Transverse colon (tissue), 4 donors: ENCODE measurements around the gene CELSR3. TPM values are rescaled to one million over a fixed set of nuclear protein-coding genes. Genes with fewer than 3 reads are reported as not detected.

Source experiments
- DNase-seq: peaks from one replicate; pipeline ENCODE4 v3.0.0-alpha.2; 2019
- H3K27ac ChIP-seq, 4 donors: fragments of 200-600 bp; sonication (generic); 2 replicates each; pipeline ENCODE4 v1.5.1; 2016 to 2018; ENCODE audit warnings: inconsistent platforms in 4 of 4
- H3K27me3 ChIP-seq: fragments of 200-600 bp; sonication (generic); 2 replicates; pipeline ENCODE4 v1.5.1; 2017; ENCODE audit warnings: inconsistent platforms
- H3K36me3 ChIP-seq, 4 donors: fragments of 200-600 bp; sonication (generic); 2 replicates each; pipeline ENCODE4 v1.5.1; 2017 to 2019; ENCODE audit warnings: inconsistent platforms in 4 of 4
- H3K4me1 ChIP-seq, 4 donors: fragments of 200-600 bp; sonication (generic); 2 replicates each; pipeline ENCODE4 v1.5.1; 2017 to 2020; ENCODE audit warnings: inconsistent platforms in 4 of 4
- H3K4me3 ChIP-seq, 4 donors: fragments of 200-600 bp; sonication (generic); 1 replicate in 1 of 4; 2 replicates in 3 of 4; pipeline versions ENCODE4 v1.5.1 to v1.6.1; 2017 to 2019; ENCODE audit warnings: inconsistent platforms in 4 of 4
- H3K9me3 ChIP-seq, 2 donors: fragments of 200-600 bp; sonication (generic); 2 replicates each; pipeline ENCODE4 v1.5.1; 2017 to 2019; ENCODE audit warnings: inconsistent platforms in 2 of 2
- EP300 ChIP-seq: sonication (generic); formaldehyde crosslinking; IDR thresholded peaks from one replicate; pipeline ENCODE4 v1.6.1; 2017; ENCODE audit warnings: antibody characterized with exemption, low read depth
- POLR2A ChIP-seq: fragments of 450-650 bp; IDR thresholded peaks from one replicate; pipeline ENCODE4 v1.6.1; 2016; ENCODE audit warnings: antibody characterized with exemption, mild to moderate bottlenecking, moderate library complexity
- POLR2AphosphoS5 ChIP-seq, 3 donors: sonication (generic); formaldehyde crosslinking; IDR thresholded peaks; one replicate each; pipeline ENCODE4 v1.6.1; 2016; ENCODE audit warnings: antibody characterized with exemption in 3 of 3
- WGBS, 2 donors: methylation state at CpG; one replicate each; pipeline ENCODE4 v1.1.5; 2018; ENCODE audit warnings: low coverage in 1 of 2; 5-methylcytosine and 5-hydroxymethylcytosine counted together
- in situ Hi-C, 4 donors: fragments of 200-750 bp; cut with MboI; loops; one replicate each; pipeline versions ENCODE4 v1.15.0 to v1.15.1; 2017; ENCODE audit warnings: low sequenced_read_pairs in 3 of 4, low pct_ligation_motif_present in 1 of 4, low pct_unique_long_range_greater_than_20kb in 1 of 4
- intact Hi-C: fragments of 100-400 bp; cut with DNase I; formaldehyde crosslinking; loops from one replicate; pipeline ENCODE4 v1.15.1; 2023; ENCODE audit warnings: low total_unique reads
- total RNA-seq, 4 donors: library from RNA; depleted of rRNA; stranded (reverse); fragments of >200 nt; gene quantifications; one replicate each; pipeline ENCODE4 v1.1.0, GENCODE V29; 2016
- TF ChIP-seq, protein P1 (sequence below), 5 experiments: fragments of 200-600 bp in 3 of 5; fragments of 450-650 bp in 2 of 5; sonication (generic) in 3 of 5; IDR thresholded peaks; 1 replicate in 2 of 5; 2 replicates in 3 of 5; pipeline ENCODE4 v1.5.1; 2016 to 2017; ENCODE audit warnings: antibody characterized with exemption in 5 of 5, inconsistent platforms in 3 of 5, mild to moderate bottlenecking in 2 of 5, moderate library complexity in 1 of 5

CELSR3 gene
- 10 to 100 TPM in 1 of 4 donors, 1 to 10 TPM in 3; 1.2 to 15.0 (median 3.9) TPM for total RNA-seq

DNA sequence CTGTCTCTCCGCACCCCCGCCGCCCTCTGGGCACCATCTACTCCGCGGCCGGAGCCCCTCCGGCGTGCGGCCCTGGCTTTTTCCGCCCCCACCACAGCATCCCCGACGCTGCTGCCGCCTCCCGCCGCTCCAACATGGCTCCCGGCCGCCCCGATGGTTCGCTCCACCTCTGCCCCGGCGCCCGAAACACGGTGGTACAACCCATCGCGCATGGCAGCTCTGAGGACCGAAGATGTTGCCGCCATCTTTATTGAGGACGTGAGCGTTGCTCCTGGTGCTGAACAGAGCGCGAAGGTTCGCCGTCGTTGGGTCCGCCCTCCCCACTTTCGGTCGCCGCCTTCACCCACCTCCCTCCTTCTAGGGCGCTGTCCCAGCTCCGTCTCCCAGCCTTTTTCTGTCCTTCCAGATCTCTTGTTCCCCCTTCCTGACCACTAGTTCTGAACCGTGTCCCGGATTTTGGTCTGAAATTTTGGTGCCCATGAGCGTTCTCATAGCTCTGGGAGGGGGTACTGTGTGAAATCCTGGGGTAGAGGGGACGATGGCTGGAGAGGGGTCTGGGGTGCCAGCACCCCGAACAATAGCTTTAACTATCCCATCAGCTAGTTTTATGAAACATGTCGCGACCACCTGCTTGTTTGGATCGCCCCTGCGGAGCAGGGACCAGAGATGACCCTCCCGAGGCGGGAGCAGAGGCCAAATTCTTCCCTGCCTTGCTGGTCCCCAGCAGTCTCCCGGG lies at the start of gene CELSR3:
CELSR3 (minus strand) TSS at position 134 of the 736 bp plus-strand sequence. CDS start 252 bp downstream, outside the sequence.
- Histone ChIP-seq H3K4me1 (peaks cover 6 to 26% (median 18%) of the 10 kb centered on the region in 4 donors), H3K27ac (peak within 1 kb of the TSS; percentile 69 to 82 (median 77)), H3K9me3 (no peaks in the 10 kb centered on the region), H3K4me3 (peak within 1 kb of the TSS; percentile 8 to 52 (median 37)), H3K36me3 (no peaks in the 10 kb centered on the region), H3K27me3 (peaks cover 28% of the 10 kb centered on the region)
- 2 to 4% methylated on average over 7 to 45 of the region's 52 CpGs for WGBS, 2 donors
- TF ChIP-seq POLR2AphosphoS5 (IDR thresholded peaks at IDR 0.05) = peak; percentile 6 to 43 (median 35)
- TF ChIP-seq, protein P1, sequence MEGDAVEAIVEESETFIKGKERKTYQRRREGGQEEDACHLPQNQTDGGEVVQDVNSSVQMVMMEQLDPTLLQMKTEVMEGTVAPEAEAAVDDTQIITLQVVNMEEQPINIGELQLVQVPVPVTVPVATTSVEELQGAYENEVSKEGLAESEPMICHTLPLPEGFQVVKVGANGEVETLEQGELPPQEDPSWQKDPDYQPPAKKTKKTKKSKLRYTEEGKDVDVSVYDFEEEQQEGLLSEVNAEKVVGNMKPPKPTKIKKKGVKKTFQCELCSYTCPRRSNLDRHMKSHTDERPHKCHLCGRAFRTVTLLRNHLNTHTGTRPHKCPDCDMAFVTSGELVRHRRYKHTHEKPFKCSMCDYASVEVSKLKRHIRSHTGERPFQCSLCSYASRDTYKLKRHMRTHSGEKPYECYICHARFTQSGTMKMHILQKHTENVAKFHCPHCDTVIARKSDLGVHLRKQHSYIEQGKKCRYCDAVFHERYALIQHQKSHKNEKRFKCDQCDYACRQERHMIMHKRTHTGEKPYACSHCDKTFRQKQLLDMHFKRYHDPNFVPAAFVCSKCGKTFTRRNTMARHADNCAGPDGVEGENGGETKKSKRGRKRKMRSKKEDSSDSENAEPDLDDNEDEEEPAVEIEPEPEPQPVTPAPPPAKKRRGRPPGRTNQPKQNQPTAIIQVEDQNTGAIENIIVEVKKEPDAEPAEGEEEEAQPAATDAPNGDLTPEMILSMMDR (IDR thresholded peaks at IDR 0.05) = no peak
- TF ChIP-seq POLR2A = peak; percentile 24
- TF ChIP-seq EP300 = no peak
- intact Hi-C loops = no loop called here
- in situ Hi-C loops = no loop called here
- peak; percentile 77 for DNase-seq

DNA sequence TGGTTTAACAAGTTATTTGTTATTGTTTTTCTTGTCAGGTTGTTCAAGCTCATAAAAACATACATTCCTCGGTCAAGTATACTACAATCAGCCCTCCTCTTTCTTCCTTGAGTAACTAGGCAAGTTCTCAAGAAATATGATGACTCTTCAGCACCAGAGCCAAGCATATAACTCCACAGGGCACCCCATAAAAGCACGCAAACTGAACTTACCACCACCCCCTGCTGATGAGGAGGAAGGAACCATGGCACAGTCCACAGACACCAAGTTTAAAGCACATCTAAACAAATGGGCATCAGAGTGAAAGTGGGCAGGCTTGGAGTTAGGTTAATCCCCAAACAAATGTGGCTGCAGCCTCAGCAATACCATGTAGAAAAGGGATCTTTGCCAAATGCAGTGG lies 49.0 kb upstream of the CELSR3 start:
- in situ Hi-C loops (no loop called here), intact Hi-C loops (no loop called here)
- Histone ChIP-seq H3K36me3 (peaks cover 0 to 12% (median 6%) of the 10 kb centered on the region in 4 donors), H3K4me1 (peaks cover 18 to 89% (median 55%) of the 10 kb centered on the region in 4 donors), H3K27me3 (no peaks in the 10 kb centered on the region), H3K9me3 (no peaks in the 10 kb centered on the region), H3K27ac (peak overlapping the region in 1 of 4 donors; percentile 14), H3K4me3 (no peak overlapping the region)
- TF ChIP-seq, protein P1 (IDR thresholded peaks at IDR 0.05) = no peak
- TF ChIP-seq POLR2A (no peak), POLR2AphosphoS5 (IDR thresholded peaks at IDR 0.05) (no peak), EP300 (no peak)
- 50 to 61% methylated on average over 1 to 2 of the region's 2 CpGs for WGBS, 2 donors
- no peak for DNase-seq

GRCh38 chr3:48709051-48709461 lies 46.4 kb upstream of the CELSR3 start:
- TF ChIP-seq POLR2AphosphoS5 (IDR thresholded peaks at IDR 0.05) (no peak), POLR2A (no peak), EP300 (no peak)
- TF ChIP-seq, protein P1 (IDR thresholded peaks at IDR 0.05) = no peak
- peaks cover 0 to 13% (median 4%) of the 10 kb centered on the region in 4 donors for H3K36me3 ChIP-seq
- no peak overlapping the region for H3K27ac ChIP-seq
- no peaks in the 10 kb centered on the region for H3K9me3 ChIP-seq
- DNase-seq = no peak
- WGBS, 2 donors = 77 to 100% methylated on average over 1 to 7 of the region's 7 CpGs
- in situ Hi-C loops = no loop called here
- H3K4me1 ChIP-seq = peaks cover 15 to 77% (median 37%) of the 10 kb centered on the region in 4 donors
- H3K4me3 ChIP-seq = no peak overlapping the region
- intact Hi-C loops = no loop called here
- no peaks in the 10 kb centered on the region for H3K27me3 ChIP-seq

DNA sequence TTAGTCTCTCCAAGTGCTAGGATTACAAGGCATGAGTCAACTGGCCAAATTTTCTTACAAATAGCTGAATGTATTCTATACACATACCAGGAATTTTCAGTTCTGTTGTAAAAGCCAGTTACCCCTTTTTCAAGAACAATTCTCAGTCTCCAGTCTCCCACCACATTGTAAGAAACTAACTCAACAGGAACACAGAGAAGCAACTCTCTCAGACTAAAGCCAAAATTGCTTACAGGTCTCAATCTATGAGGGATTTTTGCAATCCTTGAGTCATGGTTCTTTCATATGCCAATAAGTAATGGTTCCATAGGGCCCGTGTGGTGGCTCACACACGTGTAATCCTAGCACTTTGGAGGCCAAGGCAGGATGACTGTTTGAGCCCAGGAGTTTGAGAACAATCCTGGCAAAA lies 45.8 kb upstream of the CELSR3 start:
- H3K27ac ChIP-seq = peak overlapping the region in 1 of 4 donors; percentile 24
- peaks cover 0 to 13% (median 4%) of the 10 kb centered on the region in 4 donors for H3K36me3 ChIP-seq
- 38% methylated on average over 2 of the region's 2 CpGs; no CpG with 5 or more reads in 1 of the 2 donors for WGBS, 2 donors
- no peak overlapping the region for H3K4me3 ChIP-seq
- TF ChIP-seq POLR2AphosphoS5 (IDR thresholded peaks at IDR 0.05) (no peak), EP300 (no peak), POLR2A (no peak)
- TF ChIP-seq, protein P1 (IDR thresholded peaks at IDR 0.05) = no peak
- peaks cover 15 to 75% (median 32%) of the 10 kb centered on the region in 4 donors for H3K4me1 ChIP-seq
- no peaks in the 10 kb centered on the region for H3K27me3 ChIP-seq
- H3K9me3 ChIP-seq = no peaks in the 10 kb centered on the region
- DNase-seq = no peak
- in situ Hi-C loops (no loop called here), intact Hi-C loops (no loop called here)
